ENCODE results near the gene SERINC2.

DNA sequence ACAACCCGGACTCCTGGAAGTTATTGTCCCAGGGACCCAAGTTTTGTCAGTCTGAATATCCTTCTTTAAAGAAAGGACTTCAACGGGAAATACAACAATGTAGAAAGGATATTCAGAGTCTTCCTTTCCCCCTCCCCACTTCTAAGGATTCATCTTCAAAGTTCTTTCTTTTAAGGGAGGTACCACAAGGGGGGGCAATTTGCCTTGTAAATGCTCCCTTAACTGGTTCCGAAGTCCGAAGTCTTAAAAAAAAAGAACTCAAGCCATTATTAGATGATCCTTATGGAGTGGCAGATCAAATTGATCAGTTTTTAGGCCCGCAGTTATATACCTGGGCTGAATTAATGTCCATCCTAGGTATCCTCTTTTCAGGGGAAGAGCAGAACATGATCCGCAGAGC, 47.0 kb downstream of the SERINC2 start:
- TF ChIP-seq, protein P1, sequence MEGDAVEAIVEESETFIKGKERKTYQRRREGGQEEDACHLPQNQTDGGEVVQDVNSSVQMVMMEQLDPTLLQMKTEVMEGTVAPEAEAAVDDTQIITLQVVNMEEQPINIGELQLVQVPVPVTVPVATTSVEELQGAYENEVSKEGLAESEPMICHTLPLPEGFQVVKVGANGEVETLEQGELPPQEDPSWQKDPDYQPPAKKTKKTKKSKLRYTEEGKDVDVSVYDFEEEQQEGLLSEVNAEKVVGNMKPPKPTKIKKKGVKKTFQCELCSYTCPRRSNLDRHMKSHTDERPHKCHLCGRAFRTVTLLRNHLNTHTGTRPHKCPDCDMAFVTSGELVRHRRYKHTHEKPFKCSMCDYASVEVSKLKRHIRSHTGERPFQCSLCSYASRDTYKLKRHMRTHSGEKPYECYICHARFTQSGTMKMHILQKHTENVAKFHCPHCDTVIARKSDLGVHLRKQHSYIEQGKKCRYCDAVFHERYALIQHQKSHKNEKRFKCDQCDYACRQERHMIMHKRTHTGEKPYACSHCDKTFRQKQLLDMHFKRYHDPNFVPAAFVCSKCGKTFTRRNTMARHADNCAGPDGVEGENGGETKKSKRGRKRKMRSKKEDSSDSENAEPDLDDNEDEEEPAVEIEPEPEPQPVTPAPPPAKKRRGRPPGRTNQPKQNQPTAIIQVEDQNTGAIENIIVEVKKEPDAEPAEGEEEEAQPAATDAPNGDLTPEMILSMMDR (IDR thresholded peaks at IDR 0.05): no peak
- TF ChIP-seq EZH2 (IDR thresholded peaks at IDR 0.05; ENCODE audit: borderline replicate concordance, insufficient read depth, low read depth, low read length, poor library complexity, severe bottlenecking): no peak
